Measurements from ENCODE around the gene ANKRD60.
A peak's percentile ranks its signal among the peaks of the same experiment; 100 is the strongest.

The ANKRD60 gene

GRCh38 chr20:58213716-58214115, 14.7 kb downstream of the ANKRD60 start:
- H3K4me3 ChIP-seq (ENCODE audit: low read depth, low read length): no peak overlapping the region
- POLR2A ChIA-PET: no interaction called here
- TF ChIP-seq CTCF (IDR thresholded peaks at IDR 0.05; ENCODE audit: insufficient read depth, low read length, missing control alignments): no peak
- CTCF ChIA-PET: interaction anchor here (0.8 to 8.2 kb wide), 8 partner anchors 10 to 700 kb away, joined by 3 to 270 read pairs (median 10); no protein-coding TSS in a partner anchor
- no peak for DNase-seq (ENCODE audit: low read depth, low spot score)

- peak; percentile 21 for TF ChIP-seq CTCF (IDR thresholded peaks at IDR 0.05; ENCODE audit: insufficient read depth, low read length, missing control alignments)
- DNase-seq (ENCODE audit: low read depth, low spot score): no peak
- CTCF ChIA-PET: interaction anchor here (0.8 to 8.2 kb wide), 9 partner anchors 10 to 700 kb away, joined by 3 to 270 read pairs (median 4); no protein-coding TSS in a partner anchor
- POLR2A ChIA-PET: no interaction called here
- no peak overlapping the region for H3K4me3 ChIP-seq (ENCODE audit: low read depth, low read length)
These were observed 15.3 kb downstream of the ANKRD60 start for GRCh38 chr20:58213121-58213520.

- POLR2A ChIA-PET: no interaction called here
These were observed 15.8 kb downstream of the ANKRD60 start for GRCh38 chr20:58212636-58213035.

GRCh38 chr20:58210398-58210747, 18.1 kb downstream of the ANKRD60 start:
- CTCF ChIA-PET: interaction anchor here (0.7 to 8.2 kb wide), 35 partner anchors 9 to 1247 kb away, joined by 3 to 270 read pairs (median 5); no protein-coding TSS in a partner anchor

More at GRCh38 chr20:58212636-58213035, 15.8 kb downstream of the ANKRD60 start:
- H3K4me3 ChIP-seq (ENCODE audit: low read depth, low read length): no peak overlapping the region
- CTCF ChIA-PET: interaction anchor here (1.0 to 8.2 kb wide), 10 partner anchors 10 to 831 kb away, joined by 3 to 270 read pairs (median 5); no protein-coding TSS in a partner anchor
- no peak for TF ChIP-seq CTCF (IDR thresholded peaks at IDR 0.05; ENCODE audit: insufficient read depth, low read length, missing control alignments)
- no peak for DNase-seq (ENCODE audit: low read depth, low spot score)

GRCh38 chr20:58209652-58210397, 18.6 kb downstream of the ANKRD60 start:
- no peak for DNase-seq (ENCODE audit: low read depth, low spot score)
- no peak overlapping the region for H3K4me3 ChIP-seq (ENCODE audit: low read depth, low read length)
- TF ChIP-seq CTCF (IDR thresholded peaks at IDR 0.05; ENCODE audit: insufficient read depth, low read length, missing control alignments): peak; percentile 100
- ChIA-PET CTCF (interaction anchor here (0.7 to 8.2 kb wide), 41 partner anchors 9 to 1247 kb away, joined by 3 to 270 read pairs (median 5); no protein-coding TSS in a partner anchor), POLR2A (no interaction called here)

More at GRCh38 chr20:58210398-58210747, 18.1 kb downstream of the ANKRD60 start:
- no peak overlapping the region for H3K4me3 ChIP-seq (ENCODE audit: low read depth, low read length)
- no peak for DNase-seq (ENCODE audit: low read depth, low spot score)
- no peak for TF ChIP-seq CTCF (IDR thresholded peaks at IDR 0.05; ENCODE audit: insufficient read depth, low read length, missing control alignments)
- POLR2A ChIA-PET: no interaction called here

- CTCF ChIA-PET: interaction anchor here (0.7 to 8.2 kb wide), 25 partner anchors 9 to 832 kb away, joined by 3 to 270 read pairs (median 6); no protein-coding TSS in a partner anchor
- POLR2A ChIA-PET: no interaction called here
- no peak for TF ChIP-seq CTCF (IDR thresholded peaks at IDR 0.05; ENCODE audit: insufficient read depth, low read length, missing control alignments)
- H3K4me3 ChIP-seq (ENCODE audit: low read depth, low read length): no peak overlapping the region
- no peak for DNase-seq (ENCODE audit: low read depth, low spot score)
These were observed 19.5 kb downstream of the ANKRD60 start for GRCh38 chr20:58208944-58209343.
